Hepatocyte (in vitro differentiated cells): ENCODE results near the gene FBXO21. TPM values are rescaled to one million over a fixed set of nuclear protein-coding genes. Genes with fewer than 3 reads are reported as not detected.
A peak's percentile ranks its signal among the peaks of the same experiment; 100 is the strongest.

Experiments used
- DNase-seq: peaks from one replicate; pipeline ENCODE4 v3.0.0-alpha.2; 2016; ENCODE audit warnings: low spot score
- H2AFZ ChIP-seq: fragments of 200-600 bp; sonication (generic); 2 replicates; pipeline ENCODE4 v1.6.0; 2016; ENCODE audit warnings: antibody characterized with exemption, mild to moderate bottlenecking
- H3K27ac ChIP-seq: fragments of 200-600 bp; sonication (generic); 2 replicates; pipeline ENCODE4 v1.5.1; 2016; ENCODE audit warnings: mild to moderate bottlenecking
- H3K27me3 ChIP-seq: fragments of 200-600 bp; sonication (generic); 2 replicates; pipeline ENCODE4 v1.6.1; 2016
- H3K36me3 ChIP-seq: fragments of 200-600 bp; sonication (generic); replicated peaks from 2 replicates; pipeline ENCODE4 v1.5.1; 2016; ENCODE audit warnings: low read depth; ENCODE audit not compliant: insufficient read depth
- H3K4me1 ChIP-seq: fragments of 200-600 bp; sonication (generic); 2 replicates; pipeline ENCODE4 v1.5.1; 2016; ENCODE audit warnings: mild to moderate bottlenecking, moderate library complexity; ENCODE audit not compliant: insufficient read depth
- H3K4me2 ChIP-seq: fragments of 200-600 bp; sonication (generic); 2 replicates; pipeline ENCODE4 v1.6.0; 2016
- H3K4me3 ChIP-seq: fragments of 200-600 bp; sonication (generic); 2 replicates; pipeline ENCODE4 v1.5.1; 2016; ENCODE audit warnings: mild to moderate bottlenecking
- H3K79me2 ChIP-seq: fragments of 200-600 bp; sonication (generic); 2 replicates; pipeline ENCODE4 v1.6.0; 2017; ENCODE audit warnings: mild to moderate bottlenecking
- H3K9me2 ChIP-seq: fragments of 200-600 bp; sonication (generic); replicated peaks from 2 replicates; pipeline ENCODE4 v1.6.0; 2017; ENCODE audit warnings: mild to moderate bottlenecking; ENCODE audit not compliant: insufficient read depth
- H3K9me3 ChIP-seq: fragments of 200-600 bp; sonication (generic); 2 replicates; pipeline ENCODE4 v1.5.1; 2016; ENCODE audit warnings: low read depth, mild to moderate bottlenecking
- H4K20me1 ChIP-seq: fragments of 200-600 bp; sonication (generic); 2 replicates; pipeline ENCODE4 v1.6.0; 2016; ENCODE audit warnings: mild to moderate bottlenecking; ENCODE audit not compliant: insufficient read depth, poor library complexity, severe bottlenecking
- EZH2 ChIP-seq: fragments of 200-600 bp; sonication (generic); IDR thresholded peaks from 2 replicates; pipeline ENCODE4 v1.6.1; 2016; ENCODE audit warnings: antibody characterized with exemption, mild to moderate bottlenecking, borderline replicate concordance
- EZH2phosphoT487 ChIP-seq: fragments of 200-600 bp; sonication (generic); IDR thresholded peaks from one replicate; pipeline ENCODE4 v1.6.1; 2018; ENCODE audit warnings: antibody characterized with exemption, mild to moderate bottlenecking, low read depth, moderate library complexity; ENCODE audit not compliant: unreplicated experiment, severe bottlenecking
- WGBS: methylation state at CpG from one replicate; pipeline ENCODE4 v1.1.6; 2016; ENCODE audit warnings: low lambda C conversion rate; ENCODE audit errors: missing lambda C conversion rate; 5-methylcytosine and 5-hydroxymethylcytosine counted together
- polyA plus RNA-seq: library from polyadenylated mRNA; unstranded; fragments of >200 nt; fragmentation: Nextera tagmentation; extraction: Ambion mirVana; gene quantifications from 2 replicates; pipeline ENCODE4 v1.2.1, GENCODE V29; 2016
- total RNA-seq: library from RNA; depleted of rRNA; stranded (reverse); fragments of >200 nt; gene quantifications from 2 replicates; pipeline ENCODE4 v1.2.3, GENCODE V29; 2014
- TF ChIP-seq, protein P1 (sequence below): fragments of 200-600 bp; sonication (generic); IDR thresholded peaks from 2 replicates; pipeline ENCODE4 v1.5.1; 2016; ENCODE audit warnings: antibody characterized with exemption, mild to moderate bottlenecking; ENCODE audit not compliant: poor library complexity

Gene FBXO21
- total and polyA plus RNA-seq, 2 experiments from 2014 or later = 41.9 to 68.0 TPM

GRCh38 chr12:117143008-117143532, 47.2 kb downstream of the FBXO21 start:
- no peaks in the 10 kb centered on the region for H3K9me3 ChIP-seq
- H4K20me1 ChIP-seq = no peaks in the 10 kb centered on the region
- peaks cover 7% of the 10 kb centered on the region for H3K4me1 ChIP-seq
- H2AFZ ChIP-seq = no peak overlapping the region
- H3K4me2 ChIP-seq = peak overlapping the region; percentile 42
- no peaks in the 10 kb centered on the region for H3K27me3 ChIP-seq
- H3K4me3 ChIP-seq = no peak overlapping the region
- H3K36me3 ChIP-seq = no peaks in the 10 kb centered on the region
- peak overlapping the region; percentile 81 for H3K27ac ChIP-seq
- TF ChIP-seq, protein P1, sequence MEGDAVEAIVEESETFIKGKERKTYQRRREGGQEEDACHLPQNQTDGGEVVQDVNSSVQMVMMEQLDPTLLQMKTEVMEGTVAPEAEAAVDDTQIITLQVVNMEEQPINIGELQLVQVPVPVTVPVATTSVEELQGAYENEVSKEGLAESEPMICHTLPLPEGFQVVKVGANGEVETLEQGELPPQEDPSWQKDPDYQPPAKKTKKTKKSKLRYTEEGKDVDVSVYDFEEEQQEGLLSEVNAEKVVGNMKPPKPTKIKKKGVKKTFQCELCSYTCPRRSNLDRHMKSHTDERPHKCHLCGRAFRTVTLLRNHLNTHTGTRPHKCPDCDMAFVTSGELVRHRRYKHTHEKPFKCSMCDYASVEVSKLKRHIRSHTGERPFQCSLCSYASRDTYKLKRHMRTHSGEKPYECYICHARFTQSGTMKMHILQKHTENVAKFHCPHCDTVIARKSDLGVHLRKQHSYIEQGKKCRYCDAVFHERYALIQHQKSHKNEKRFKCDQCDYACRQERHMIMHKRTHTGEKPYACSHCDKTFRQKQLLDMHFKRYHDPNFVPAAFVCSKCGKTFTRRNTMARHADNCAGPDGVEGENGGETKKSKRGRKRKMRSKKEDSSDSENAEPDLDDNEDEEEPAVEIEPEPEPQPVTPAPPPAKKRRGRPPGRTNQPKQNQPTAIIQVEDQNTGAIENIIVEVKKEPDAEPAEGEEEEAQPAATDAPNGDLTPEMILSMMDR = no peak
- no peak for TF ChIP-seq EZH2
- TF ChIP-seq EZH2phosphoT487 = no peak
- no peaks in the 10 kb centered on the region for H3K79me2 ChIP-seq
- DNase-seq = peak; percentile 87
- WGBS = 40% methylated on average over 18 of the region's 18 CpGs
- H3K9me2 ChIP-seq = no peaks in the 10 kb centered on the region

GRCh38 chr12:117142094-117142493, 48.2 kb downstream of the FBXO21 start:
- Histone ChIP-seq H2AFZ (no peak overlapping the region), H3K9me2 (no peaks in the 10 kb centered on the region), H3K4me3 (no peak overlapping the region), H3K4me2 (no peak overlapping the region), H3K79me2 (no peaks in the 10 kb centered on the region), H3K4me1 (peaks cover 7% of the 10 kb centered on the region), H3K36me3 (no peaks in the 10 kb centered on the region), H3K27me3 (no peaks in the 10 kb centered on the region), H3K27ac (peak overlapping the region; percentile 80), H3K9me3 (no peaks in the 10 kb centered on the region), H4K20me1 (no peaks in the 10 kb centered on the region)
- TF ChIP-seq, protein P1 = no peak
- TF ChIP-seq EZH2phosphoT487 (no peak), EZH2 (no peak)
- 83% methylated on average over 12 of the region's 12 CpGs for WGBS
- DNase-seq = no peak

- Histone ChIP-seq H3K4me1 (peaks cover 7% of the 10 kb centered on the region), H3K36me3 (no peaks in the 10 kb centered on the region), H3K9me2 (no peaks in the 10 kb centered on the region), H4K20me1 (no peaks in the 10 kb centered on the region), H2AFZ (no peak overlapping the region), H3K27me3 (no peaks in the 10 kb centered on the region), H3K27ac (no peak overlapping the region), H3K4me3 (no peak overlapping the region), H3K9me3 (no peaks in the 10 kb centered on the region), H3K79me2 (no peaks in the 10 kb centered on the region), H3K4me2 (no peak overlapping the region)
- no peak for DNase-seq
- WGBS = 96% methylated on average over 28 of the region's 29 CpGs
- TF ChIP-seq, protein P1 = no peak
- TF ChIP-seq EZH2 (no peak), EZH2phosphoT487 (no peak)
Measured at GRCh38 chr12:117141097-117141898, 49.0 kb downstream of the FBXO21 start.
